Keratinocyte (primary cell): ENCODE data around the gene LPCAT1.

Experiments used
- EZH2 ChIP-seq: IDR thresholded peaks from one replicate; pipeline ENCODE4 v1.6.1; 2012; ENCODE audit warnings: inconsistent platforms, mild to moderate bottlenecking, low read length, moderate library complexity
- TF ChIP-seq, protein P1 (sequence below), 3 experiments: IDR thresholded peaks in 1 of 3; conservative IDR thresholded peaks in 1 of 3; optimal IDR thresholded peaks in 1 of 3; 2 replicates in 2 of 3; 3 replicates in 1 of 3; pipeline versions ENCODE3 to v1.5.1; 2011; ENCODE audit warnings: low read length in 3 of 3, mild to moderate bottlenecking in 3 of 3, moderate library complexity in 2 of 3, control low read depth in 1 of 3, inconsistent platforms in 1 of 3; ENCODE audit not compliant: insufficient read depth in 2 of 3; ENCODE audit errors: extremely low read depth in 1 of 3

DNA sequence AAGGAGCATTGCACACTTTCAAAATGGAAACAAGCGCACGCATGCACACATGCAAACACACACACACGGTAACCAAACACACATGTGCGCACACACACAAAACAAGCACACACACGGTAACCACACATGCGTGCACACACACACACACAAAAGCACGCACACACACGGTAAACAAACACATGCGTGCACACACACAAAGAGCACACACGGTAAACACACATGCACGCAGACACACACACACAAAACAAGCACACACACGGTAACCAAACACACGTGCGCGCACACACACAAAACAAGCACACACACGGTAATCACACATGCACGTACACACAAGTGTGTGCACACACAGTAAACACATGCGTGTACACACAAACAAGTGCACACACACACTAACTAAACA lies 59.2 kb downstream of the LPCAT1 start:
- TF ChIP-seq, protein P1, sequence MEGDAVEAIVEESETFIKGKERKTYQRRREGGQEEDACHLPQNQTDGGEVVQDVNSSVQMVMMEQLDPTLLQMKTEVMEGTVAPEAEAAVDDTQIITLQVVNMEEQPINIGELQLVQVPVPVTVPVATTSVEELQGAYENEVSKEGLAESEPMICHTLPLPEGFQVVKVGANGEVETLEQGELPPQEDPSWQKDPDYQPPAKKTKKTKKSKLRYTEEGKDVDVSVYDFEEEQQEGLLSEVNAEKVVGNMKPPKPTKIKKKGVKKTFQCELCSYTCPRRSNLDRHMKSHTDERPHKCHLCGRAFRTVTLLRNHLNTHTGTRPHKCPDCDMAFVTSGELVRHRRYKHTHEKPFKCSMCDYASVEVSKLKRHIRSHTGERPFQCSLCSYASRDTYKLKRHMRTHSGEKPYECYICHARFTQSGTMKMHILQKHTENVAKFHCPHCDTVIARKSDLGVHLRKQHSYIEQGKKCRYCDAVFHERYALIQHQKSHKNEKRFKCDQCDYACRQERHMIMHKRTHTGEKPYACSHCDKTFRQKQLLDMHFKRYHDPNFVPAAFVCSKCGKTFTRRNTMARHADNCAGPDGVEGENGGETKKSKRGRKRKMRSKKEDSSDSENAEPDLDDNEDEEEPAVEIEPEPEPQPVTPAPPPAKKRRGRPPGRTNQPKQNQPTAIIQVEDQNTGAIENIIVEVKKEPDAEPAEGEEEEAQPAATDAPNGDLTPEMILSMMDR (optimal IDR thresholded peaks at IDR 0.05 in 1 of 3, IDR thresholded peaks at IDR 0.05 in 1 of 3, conservative IDR thresholded peaks at IDR 0.05 in 1 of 3; ENCODE audit: extremely low read depth in 1 of 3, insufficient read depth in 2 of 3, low read length in 3 of 3), result no peak
- no peak for TF ChIP-seq EZH2
